RWPE2 (cell line): ENCODE data around the gene MAMDC2.

Experiments used
- ATAC-seq: fragments of 200-7000 bp; cut with Tn5 transposase; 3 replicates; pipeline ENCODE4 v1.9.1; 2021; ENCODE audit warnings: low read depth
- DNase-seq: peaks from one replicate; pipeline ENCODE4 v3.0.0-alpha.2; 2020; ENCODE audit warnings: low spot score
- H3K27ac ChIP-seq: fragments of 450-650 bp; 2 replicates; pipeline ENCODE4 v1.5.1; 2017; ENCODE audit warnings: mild to moderate bottlenecking; ENCODE audit not compliant: poor library complexity, severe bottlenecking
- H3K27me3 ChIP-seq: fragments of 250-450 bp; sonication (Bioruptor Pico); 2 replicates; pipeline ENCODE4 v1.5.1; 2021; ENCODE audit warnings: mild to moderate bottlenecking, moderate library complexity; ENCODE audit not compliant: insufficient read depth, poor library complexity, severe bottlenecking
- H3K36me3 ChIP-seq: fragments of 250-450 bp; sonication (Bioruptor Pico); 2 replicates; pipeline ENCODE4 v1.5.1; 2020; ENCODE audit warnings: low read depth, mild to moderate bottlenecking, moderate library complexity
- H3K4me1 ChIP-seq: fragments of 250-450 bp; sonication (Bioruptor Pico); 2 replicates; pipeline ENCODE4 v1.5.1; 2021; ENCODE audit warnings: mild to moderate bottlenecking, moderate library complexity; ENCODE audit not compliant: insufficient read depth, poor library complexity, severe bottlenecking
- H3K4me3 ChIP-seq: fragments of 250-450 bp; sonication (Bioruptor Pico); 2 replicates; pipeline ENCODE4 v1.5.1; 2021; ENCODE audit warnings: mild to moderate bottlenecking, moderate library complexity; ENCODE audit not compliant: severe bottlenecking
- H3K9me3 ChIP-seq: fragments of 250-450 bp; sonication (Bioruptor Pico); 2 replicates; pipeline ENCODE4 v1.5.1; 2021; ENCODE audit warnings: mild to moderate bottlenecking, moderate library complexity; ENCODE audit not compliant: severe bottlenecking
- TF ChIP-seq, protein P1 (sequence below): fragments of 450-650 bp; IDR thresholded peaks from one replicate; pipeline ENCODE4 v1.5.1; 2017; ENCODE audit warnings: mild to moderate bottlenecking, moderate library complexity; ENCODE audit not compliant: poor library complexity, severe bottlenecking

Gene MAMDC2

DNA sequence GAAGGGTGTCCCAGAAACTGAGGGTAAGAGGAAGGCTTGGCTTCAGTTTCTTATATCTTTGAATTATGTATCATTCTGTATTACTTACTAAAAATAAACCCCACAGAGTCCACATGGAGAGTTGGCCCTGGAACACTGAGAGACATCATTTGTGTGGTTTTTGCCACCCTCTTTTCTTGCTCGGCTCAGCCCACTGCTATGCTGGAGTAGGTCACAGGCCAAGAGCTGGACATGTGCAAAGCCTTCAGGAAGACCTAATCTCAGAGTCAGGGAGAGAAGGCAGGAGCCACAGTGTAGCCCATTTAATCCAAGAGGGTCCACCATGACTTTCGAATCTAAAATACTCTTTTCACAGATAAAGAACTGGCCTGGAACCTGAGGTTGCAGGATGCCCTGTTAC, 47.5 kb downstream of the MAMDC2 start:
- H3K4me3 ChIP-seq = no peak overlapping the region
- H3K36me3 ChIP-seq = no peaks in the 10 kb centered on the region
- DNase-seq (no peak), ATAC-seq (no peak)
- TF ChIP-seq, protein P1, sequence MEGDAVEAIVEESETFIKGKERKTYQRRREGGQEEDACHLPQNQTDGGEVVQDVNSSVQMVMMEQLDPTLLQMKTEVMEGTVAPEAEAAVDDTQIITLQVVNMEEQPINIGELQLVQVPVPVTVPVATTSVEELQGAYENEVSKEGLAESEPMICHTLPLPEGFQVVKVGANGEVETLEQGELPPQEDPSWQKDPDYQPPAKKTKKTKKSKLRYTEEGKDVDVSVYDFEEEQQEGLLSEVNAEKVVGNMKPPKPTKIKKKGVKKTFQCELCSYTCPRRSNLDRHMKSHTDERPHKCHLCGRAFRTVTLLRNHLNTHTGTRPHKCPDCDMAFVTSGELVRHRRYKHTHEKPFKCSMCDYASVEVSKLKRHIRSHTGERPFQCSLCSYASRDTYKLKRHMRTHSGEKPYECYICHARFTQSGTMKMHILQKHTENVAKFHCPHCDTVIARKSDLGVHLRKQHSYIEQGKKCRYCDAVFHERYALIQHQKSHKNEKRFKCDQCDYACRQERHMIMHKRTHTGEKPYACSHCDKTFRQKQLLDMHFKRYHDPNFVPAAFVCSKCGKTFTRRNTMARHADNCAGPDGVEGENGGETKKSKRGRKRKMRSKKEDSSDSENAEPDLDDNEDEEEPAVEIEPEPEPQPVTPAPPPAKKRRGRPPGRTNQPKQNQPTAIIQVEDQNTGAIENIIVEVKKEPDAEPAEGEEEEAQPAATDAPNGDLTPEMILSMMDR = no peak
- no peaks in the 10 kb centered on the region for H3K4me1 ChIP-seq
- no peak overlapping the region for H3K27ac ChIP-seq
- no peaks in the 10 kb centered on the region for H3K9me3 ChIP-seq
- no peaks in the 10 kb centered on the region for H3K27me3 ChIP-seq

DNA sequence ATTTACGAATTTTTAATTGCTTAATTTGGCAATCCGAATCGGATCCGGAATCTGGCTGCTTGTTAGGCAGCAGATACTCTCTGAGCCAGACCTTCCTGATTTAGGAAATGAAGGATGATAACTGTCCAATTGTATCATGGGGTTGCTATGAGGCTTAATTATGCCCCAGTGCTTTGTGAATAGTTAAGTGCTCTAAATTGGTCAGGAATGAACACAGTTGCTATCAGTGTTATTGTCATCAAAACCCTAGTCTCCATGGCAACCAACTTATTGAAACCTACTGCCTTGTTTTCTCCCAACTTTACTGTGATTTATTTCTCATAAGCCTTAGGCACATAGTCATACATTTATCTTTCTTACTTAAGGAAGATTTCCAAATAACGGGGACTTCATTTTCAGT, 47.9 kb downstream of the MAMDC2 start:
- H3K27ac ChIP-seq = no peak overlapping the region
- TF ChIP-seq, protein P1 = no peak
- DNase-seq (no peak), ATAC-seq (no peak)
- no peak overlapping the region for H3K4me3 ChIP-seq
- no peaks in the 10 kb centered on the region for H3K36me3 ChIP-seq
- no peaks in the 10 kb centered on the region for H3K27me3 ChIP-seq
- H3K4me1 ChIP-seq = no peaks in the 10 kb centered on the region
- no peaks in the 10 kb centered on the region for H3K9me3 ChIP-seq

DNA sequence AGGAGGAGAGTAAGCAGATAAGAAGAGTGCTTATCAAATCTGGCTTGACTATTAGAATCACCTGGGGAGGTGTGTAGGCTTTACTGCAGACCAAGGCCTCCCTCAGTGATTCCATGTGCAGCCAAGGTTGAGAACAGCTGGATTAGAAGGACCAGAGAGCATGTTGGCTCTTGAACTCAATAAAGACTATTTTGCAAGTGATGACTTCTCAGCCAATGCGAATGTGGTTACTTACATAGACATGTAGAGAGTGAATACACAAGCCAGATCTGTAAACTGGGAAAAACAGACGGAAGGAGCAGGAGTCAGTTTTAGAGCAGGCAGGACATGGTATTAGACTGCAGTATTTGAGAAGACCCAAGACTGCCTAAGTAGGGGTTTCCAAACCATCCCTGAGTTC, 48.5 kb downstream of the MAMDC2 start:
- TF ChIP-seq, protein P1 = no peak
- DNase-seq (no peak), ATAC-seq (no peak)
- H3K9me3 ChIP-seq = no peaks in the 10 kb centered on the region
- no peak overlapping the region for H3K4me3 ChIP-seq
- no peak overlapping the region for H3K27ac ChIP-seq
- no peaks in the 10 kb centered on the region for H3K27me3 ChIP-seq
- no peaks in the 10 kb centered on the region for H3K36me3 ChIP-seq
- no peaks in the 10 kb centered on the region for H3K4me1 ChIP-seq

DNA sequence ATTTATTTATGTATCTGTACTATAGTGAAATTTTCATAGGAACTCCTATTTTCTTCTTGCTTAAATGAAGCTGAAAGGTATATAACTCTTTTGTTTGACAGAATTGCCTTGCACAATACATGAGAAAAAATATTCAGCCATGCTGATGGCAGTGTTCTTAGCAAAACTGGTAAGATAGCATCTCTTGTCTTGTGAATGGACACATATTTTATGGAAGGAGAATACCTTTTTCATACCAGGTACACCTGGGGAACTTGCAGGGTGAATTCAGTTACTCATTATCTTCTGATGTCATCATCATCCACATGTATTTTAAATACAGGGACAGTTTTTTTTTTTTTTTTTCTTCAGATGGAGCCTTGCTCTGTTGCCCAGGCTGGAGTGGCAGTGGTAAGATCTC, 49.4 kb downstream of the MAMDC2 start:
- Histone ChIP-seq H3K9me3 (no peaks in the 10 kb centered on the region), H3K4me3 (no peak overlapping the region), H3K27me3 (no peaks in the 10 kb centered on the region), H3K36me3 (no peaks in the 10 kb centered on the region), H3K4me1 (no peaks in the 10 kb centered on the region), H3K27ac (no peak overlapping the region)
- TF ChIP-seq, protein P1 = no peak
- ATAC-seq (no peak), DNase-seq (no peak)

DNA sequence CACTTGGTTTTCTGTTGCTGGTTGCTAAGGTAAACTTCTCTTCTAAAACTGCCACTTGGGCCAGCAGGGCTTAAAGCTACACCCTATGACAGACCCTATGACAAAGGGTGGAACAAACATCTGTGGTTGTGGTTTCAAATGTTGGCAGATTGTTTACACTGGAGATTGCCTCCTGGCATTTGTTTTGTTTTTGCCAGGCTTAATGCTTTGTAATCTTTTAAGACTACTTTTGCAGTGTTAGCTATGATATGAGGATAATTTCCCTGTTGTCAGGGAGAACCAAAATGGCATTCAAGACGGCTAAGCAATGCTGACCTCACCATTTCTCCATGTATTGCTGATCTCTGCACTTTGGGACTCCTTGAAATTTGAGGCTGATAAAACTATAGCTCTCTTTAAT, 50.3 kb downstream of the MAMDC2 start:
- Histone ChIP-seq H3K27ac (no peak overlapping the region), H3K27me3 (no peaks in the 10 kb centered on the region), H3K4me1 (no peaks in the 10 kb centered on the region), H3K9me3 (no peaks in the 10 kb centered on the region), H3K4me3 (no peak overlapping the region), H3K36me3 (no peaks in the 10 kb centered on the region)
- TF ChIP-seq, protein P1 = no peak
- DNase-seq (no peak), ATAC-seq (no peak)
